Stimulated activated CD4-positive, alpha-beta T cell treated with anti-CD3 and anti-CD28 coated beads, Interleukin-4, amount 100 ng/mL, for 4 hours (primary cell): Measurements from ENCODE around the gene CEPT1.

Source experiments
- DNase-seq, 2 experiments: peaks; one replicate each; pipeline ENCODE4 v3.0.0-alpha.2; 2020

CEPT1 gene

DNA sequence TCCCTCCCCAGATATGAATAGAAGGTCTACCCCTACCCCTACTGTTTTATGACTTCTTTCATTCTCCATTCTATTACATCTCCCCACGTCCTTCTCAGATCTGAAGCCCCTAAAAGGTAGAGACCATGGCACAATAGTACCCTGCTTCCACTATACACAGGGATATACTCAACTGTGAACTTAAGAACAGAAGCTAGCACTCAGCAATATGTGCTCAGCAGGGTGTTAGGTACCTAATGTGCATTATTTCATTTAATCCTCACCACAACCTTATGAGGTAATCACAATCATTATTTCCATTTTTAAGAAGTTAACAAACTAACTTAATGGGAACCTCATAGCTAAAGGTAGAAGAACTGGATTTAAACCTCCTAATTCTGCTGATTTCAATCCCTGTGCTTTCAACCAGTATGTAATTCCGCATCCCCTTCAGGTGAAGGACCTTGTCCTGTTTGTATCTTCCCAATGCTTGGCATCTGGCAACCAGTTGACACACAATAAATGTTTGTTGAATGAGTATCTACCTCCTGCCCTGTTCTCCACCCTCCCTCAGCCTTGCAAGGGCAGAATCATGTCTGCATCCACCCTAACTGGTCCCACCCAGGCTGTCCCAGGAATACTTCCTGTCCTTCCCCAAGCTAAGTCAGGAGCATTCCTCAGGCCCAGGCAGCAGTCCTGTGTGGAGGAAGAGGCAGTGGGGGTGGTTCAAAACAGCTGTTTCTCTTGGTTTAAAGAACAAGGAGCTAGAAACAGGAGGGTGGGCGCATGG is 53.9 kb downstream of the CEPT1 start:
- no peak for DNase-seq

DNA sequence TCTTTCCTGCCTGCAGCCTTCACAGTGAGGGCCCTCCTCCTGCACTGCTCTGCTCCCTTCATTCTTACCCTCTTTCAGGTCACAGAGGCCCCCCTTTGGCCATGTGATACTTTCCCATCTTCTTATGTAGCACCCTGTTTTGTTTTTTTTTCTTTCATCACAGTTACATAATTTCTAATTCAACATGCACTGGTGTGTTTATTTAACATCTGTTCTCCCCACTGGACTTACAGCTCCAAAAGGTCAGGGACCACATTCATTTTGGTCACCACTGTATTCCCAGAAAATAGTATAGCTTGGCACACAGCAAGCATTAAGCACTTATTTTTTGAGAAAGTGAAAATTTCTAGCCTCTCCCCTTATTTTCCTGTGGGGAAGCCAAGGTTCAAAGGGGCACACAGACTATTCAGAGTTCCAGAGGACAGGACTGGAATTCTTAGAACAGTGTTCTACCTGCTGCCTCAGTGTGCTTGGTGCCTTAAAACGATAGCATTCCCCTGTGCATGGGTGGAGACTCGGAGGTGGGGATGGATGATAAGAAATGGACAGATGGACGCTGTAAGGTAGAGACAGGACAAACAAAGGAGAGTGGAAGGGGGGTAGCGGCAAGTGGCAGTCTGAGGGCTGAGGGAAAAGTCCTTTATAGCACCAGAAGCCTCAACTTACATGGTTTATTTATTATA is 55.1 kb downstream of the CEPT1 start:
- DNase-seq: no peak

DNA sequence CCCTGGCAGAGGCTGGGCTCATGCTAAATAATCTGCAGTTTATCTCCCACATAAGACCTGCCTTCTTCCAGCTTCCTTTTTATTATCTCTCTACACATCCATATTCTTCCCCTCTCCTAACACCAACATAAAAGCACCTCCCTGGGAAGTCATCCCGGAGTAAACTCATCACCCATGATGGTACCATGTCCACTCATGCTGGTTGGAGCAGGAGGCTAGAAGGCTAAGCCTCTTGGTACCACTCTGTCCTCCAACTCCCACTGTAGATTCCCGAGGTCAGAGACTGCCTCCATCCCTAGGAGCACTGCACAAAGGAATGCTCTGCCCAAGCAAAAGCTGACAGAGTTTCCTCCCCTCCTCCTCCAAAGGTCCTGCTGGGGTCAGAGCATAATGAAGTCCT is 56.2 kb downstream of the CEPT1 start:
- no peak for DNase-seq

DNA sequence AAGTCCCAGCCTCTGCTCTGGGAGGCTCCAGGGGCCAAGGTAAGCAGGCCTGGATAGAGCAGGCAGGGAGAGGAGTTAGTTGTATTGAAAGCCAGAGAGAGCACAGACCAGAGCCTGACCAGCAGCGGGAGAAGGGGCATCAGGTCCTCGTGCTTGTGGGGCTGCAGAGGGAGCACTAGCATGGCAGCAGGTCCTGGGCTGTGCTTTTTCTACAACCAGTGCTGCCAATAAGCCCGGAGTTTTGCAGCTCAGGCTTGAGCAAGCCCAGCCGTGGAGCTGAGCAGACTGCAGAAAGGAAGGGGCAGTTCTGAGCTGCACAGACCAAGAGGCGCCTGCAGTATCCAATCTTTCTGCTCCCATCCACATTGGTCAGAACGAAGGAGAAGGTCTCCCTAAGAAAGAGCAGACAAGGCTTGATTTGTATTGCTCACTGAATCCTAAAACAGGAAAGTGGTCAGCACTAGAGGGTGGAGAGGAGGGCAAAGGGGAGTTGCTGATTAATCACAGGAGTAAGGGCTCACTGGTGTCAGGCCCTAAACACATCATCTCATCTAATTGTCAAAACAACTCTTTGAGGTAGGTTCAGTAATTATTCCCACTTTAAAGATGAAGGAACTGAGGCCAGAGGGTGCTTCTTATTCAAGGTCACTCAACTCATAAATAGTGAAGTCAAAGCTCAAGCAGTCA is 57.7 kb downstream of the CEPT1 start:
- DNase-seq: peak; percentile 58 to 70

DNA sequence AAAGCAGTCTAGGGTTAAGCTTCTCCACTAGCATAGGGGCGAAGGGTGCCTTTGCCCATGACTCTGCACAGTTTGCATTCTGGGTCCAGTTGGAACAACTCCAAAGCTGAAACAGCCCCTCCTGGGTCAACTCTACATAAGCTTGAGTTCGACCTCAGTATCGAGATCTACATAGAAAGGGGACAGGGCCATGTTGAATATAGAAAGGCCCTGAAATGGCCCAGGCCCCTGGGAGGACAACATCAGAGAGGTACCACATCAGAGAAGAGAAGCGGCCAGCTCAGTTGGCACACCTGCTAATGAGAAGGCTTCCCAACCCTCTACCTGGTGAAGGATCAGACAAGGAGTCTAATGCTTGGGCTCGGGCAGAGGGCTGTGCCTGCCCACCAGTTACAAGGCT is 58.8 kb downstream of the CEPT1 start:
- DNase-seq: no peak

DNA sequence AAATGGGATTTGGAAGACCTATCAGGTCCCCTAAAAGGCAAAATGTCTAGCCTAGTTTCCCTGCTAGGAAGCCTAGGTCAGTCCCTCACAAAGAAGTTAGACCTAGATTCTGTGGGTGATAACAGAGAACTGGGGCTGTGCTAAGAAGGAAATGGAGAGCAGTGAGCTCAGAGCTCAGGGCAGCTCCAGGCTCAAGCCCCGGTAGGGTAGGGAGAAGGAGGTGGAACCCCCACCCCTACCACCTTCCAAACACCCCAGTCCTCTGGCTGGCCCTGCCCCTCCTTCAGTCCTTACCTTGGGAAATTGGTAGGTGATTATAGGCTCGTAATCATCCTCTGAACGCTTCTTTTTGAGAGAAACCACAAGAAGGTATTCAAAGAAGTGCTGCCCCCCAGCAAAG is 59.3 kb downstream of the CEPT1 start:
- no peak for DNase-seq

DNA sequence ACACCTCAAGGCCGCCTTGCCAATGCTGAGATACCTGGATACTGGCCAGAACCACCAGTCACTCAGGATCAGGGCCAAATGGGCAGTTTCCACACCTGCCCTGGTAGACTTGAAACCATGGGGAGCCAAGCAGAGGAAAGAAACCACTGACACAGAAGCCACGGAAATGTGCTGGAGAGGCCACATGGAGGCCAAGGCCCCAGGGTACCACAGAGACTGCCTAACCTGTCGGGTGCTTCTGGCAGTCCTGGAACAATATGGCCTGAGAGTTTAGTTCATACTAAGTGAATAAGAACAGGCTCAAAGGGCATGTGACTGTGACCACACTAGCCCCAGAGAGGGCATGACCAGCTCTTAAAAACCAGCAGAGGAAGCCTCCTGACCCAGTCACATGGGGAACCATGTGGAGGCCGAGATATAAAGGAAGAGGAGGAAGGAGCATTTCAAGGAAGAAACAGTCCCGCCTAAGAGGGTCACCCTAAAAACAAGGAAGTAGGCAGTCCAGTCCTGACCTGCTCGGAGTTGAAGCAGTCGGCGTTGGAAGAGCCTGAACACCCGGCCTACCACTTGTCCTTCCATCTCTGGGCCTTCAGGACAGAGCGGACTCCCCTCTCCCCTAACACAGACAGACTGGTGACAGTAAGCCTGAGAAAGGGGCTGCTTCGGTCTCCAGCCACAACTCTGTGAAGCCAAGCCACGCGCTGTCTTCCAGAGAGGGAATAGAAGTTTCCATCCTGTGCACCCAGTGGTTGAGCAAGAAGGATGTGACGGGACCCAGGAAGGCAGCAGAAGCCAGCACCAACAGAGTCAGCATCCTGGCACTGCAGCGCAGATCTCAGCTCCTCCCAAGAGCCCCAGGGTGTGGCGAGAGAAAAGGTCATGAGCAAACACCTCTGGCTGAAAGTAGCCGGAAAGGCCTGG is 60.1 kb downstream of the CEPT1 start, which contains the start of gene DENND2D:
Gene DENND2D (minus strand): TSS at position 766 of the 921 bp plus-strand sequence. CDS start 187 bp downstream, at position 579.
- DNase-seq: peak; percentile 57 to 64

DNA sequence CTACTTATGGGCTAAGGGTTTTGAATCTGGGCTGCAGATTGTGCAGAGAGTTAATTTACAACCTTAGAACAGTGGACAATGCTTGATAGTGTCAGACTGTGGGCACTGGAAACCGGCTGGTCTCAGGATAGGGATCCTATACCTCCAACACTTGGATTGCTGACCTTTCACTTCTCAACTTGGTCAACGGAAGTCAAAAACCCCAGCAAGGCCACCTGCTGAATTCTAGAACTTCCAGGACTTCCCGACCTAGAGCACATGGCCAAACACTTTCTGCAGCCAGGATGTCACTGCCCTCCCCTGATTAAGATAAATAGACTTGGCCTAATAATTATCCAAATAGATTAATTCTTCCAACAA is 60.8 kb downstream of the CEPT1 start:
- DNase-seq: no peak

DNA sequence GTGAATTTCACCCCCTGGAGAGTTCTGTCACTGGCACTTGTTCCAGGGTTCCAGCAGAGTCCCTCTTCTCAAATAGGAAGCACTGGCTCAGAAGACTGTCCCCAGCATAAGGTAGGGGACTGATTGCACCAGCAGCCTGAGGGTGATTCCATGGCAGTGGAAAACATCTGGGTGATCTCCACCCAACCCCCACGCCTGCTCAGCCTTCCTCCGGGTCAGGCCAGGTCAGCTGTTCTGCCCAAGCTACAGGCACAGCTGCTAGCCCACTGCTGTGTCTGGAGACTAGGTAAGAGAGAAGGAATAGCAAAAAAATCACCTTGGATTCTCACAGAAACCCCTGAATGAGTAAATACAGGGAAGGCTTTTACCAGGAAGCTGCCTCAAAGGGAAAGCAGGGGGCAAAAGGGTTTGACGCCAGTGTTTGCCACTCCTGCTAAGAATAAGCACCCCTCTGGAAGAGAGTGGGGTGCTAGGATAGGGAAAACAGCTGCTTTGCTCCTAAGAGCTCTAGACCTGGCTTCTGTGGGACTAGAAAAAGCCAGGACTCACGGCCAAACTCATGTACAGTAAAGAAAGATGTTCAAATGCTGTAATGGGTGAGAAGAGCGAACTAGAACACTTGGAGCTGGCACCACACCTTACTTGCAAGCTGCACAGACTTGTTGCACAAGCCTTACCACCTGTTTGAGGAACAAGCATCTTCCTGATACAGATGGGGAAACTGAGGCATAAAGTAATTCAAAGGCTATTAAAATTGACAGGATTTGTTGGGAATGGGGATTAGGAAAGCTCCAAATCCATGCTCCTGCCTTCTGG is 61.5 kb downstream of the CEPT1 start:
- no peak for DNase-seq

DNA sequence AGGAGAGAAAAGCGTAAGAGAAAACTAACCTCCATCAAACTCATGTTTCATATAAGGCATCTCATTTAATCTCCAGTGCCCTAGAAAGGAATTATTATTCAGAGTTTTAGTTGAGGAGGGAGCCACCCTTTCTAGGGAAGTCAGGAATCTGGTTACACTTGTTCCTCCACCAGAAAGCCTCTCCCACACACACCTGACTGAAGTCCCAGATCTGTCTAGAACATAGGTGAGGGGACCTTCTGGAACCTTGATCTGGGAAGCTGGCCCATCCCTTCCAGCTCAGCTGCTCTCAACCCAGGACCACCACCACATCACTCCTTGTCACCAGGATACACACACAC is 62.3 kb downstream of the CEPT1 start:
- no peak for DNase-seq

DNA sequence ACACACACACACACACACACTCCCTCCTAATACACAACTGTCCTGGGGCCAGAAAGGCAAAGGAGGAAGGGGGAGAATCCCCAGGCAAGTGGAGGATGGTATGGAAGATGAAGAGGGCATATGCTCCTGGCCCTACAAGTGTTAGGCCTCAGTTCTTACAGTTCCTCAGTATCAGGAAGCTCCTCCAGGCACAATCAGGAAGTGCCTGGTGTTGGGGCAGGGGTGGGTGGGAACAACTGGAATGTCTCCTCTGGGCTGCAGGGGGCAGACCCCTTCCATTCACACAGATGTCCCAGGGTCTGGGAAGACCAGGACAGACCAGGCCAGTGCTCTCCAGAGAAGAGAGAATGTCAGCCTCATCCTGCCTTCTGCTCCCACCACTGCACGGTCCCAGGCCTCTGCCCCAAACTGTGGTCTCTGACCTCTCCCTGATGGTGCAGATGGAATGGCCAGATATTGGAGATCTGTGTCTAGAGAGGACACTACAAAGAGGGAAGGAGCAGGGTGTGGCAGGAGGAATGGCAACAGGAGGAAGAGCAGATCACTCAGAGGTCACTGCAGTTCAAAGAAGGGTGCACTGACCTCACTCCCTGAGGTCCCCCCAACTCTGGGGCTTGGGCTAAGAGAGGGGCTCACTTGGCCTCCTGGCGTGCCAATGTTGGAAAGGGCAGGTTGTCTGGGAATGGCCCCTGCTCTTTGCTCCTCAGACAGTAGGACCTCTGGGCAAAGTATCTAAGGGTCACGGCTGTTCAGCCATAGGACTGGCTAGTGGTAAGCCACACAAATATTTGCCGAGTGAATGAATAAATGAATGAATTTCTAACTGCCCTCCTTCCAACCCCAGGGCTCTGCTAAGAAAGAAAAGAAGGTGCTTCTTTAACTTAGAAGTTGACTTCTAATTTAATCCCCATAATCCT is 62.9 kb downstream of the CEPT1 start:
- no peak for DNase-seq

DNA sequence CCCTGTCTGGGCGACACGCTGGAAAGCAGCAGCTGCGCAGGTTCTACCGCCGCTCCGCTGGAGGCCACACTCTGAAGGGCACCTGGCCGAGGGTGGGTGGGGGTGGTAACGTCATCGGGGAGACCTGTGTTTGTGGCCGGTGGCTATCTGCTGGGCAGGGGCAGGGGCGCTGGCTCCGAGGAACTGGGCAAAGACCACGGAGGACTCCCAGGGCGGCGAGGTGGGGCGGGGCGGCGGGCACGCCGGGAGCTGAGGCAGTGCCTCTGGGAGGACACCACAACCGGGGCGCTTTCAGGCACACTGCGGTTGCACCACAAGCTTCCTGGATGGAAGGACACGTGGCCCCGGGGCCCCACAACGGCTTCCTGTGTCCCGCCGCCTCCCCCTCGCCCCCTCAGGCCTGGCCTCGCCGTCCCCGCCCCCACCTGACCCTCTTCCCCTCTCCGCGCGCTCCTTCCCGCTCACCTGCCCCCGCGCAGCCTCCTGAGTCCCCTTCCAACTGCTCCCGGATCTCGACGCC is 63.7 kb downstream of the CEPT1 start:
- peak; percentile 77 to 82 for DNase-seq

DNA sequence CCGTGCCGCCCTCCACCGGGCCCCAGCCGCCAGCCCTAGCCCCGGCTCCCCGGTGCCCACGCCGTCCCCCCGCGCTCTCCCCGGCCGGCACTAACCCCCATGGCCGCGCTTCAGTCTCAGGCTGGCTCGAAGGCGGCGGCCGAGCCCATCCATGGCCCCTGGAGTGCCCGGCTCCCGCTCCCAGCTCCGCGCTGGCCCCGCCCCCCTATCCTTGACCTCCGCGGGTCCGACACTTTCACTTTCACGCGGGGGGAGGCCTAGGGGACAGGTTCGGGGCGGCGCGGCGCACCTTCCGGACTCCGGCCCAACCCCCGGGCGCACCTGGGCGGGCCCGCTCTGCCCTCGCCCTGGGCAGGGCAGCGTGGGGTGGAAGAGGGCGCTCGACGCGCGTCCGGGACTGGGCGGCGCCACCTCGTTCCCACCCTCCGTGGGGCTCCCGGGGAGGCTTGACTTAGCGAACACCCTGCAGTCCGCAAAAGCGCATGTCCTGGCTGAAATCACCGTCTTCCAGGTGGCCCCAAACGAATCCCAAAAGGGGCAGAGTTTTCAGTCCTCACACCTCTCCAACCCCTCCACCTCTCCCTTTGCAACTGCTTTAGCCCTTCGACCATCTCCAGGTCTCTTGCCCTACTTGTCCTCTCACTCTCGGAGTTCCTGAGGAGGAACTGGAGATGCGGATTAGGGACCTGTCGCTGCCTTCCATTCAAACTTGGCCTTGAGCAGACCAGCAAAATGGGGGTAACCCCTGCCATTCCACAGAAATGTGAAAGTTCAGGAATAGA is 64.4 kb downstream of the CEPT1 start:
- peak; percentile 65 to 72 for DNase-seq

DNA sequence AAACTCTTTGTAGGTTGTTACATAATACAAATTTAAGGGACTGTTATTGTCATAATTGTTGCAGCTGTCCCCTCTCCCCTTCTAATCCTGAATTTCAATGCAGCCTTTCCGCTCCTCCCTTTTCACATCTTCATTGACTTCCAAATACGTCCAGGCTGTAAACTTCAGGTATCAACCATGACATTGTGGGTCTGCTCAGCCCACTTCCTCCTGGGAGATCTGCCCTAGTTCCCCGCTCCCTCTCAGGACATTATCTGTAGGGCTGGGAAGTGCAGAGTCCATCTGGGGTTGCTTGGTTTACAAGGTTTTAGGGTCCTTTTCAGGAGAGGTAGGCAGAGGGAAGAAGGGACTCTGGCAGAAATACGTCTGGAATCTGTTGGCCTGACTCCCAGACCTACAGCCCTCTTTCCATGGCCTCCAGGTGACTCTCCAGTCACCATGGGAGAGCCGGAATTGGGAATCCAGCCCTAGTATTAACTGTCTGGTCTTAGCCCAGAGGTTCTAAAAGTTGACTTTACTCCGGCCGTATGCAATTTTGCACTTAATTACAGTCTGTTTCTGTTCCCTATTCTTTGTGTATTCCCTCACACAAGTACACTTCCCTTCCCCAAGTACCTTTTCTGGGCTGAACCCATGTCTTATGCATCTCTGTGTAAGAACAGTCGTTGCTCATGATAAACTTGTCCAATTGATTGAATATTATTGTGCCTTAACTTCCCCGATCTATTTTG is 65.1 kb downstream of the CEPT1 start:
- DNase-seq: no peak

DNA sequence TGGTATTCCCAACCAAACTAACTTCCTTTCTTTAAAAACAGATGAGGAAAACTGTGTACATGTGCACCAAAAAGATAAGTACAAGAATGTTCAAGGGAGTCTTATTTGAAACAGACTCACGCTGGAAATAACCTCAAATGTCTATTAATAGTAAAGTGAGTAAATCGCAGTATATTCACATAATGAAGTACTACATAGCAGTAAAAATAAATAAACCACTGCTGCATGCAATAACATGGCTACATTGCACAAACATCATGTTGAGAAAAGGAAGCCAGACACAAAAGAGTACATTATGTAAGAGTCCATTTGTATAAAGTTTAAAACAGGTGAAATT is 65.7 kb downstream of the CEPT1 start:
- DNase-seq: no peak

DNA sequence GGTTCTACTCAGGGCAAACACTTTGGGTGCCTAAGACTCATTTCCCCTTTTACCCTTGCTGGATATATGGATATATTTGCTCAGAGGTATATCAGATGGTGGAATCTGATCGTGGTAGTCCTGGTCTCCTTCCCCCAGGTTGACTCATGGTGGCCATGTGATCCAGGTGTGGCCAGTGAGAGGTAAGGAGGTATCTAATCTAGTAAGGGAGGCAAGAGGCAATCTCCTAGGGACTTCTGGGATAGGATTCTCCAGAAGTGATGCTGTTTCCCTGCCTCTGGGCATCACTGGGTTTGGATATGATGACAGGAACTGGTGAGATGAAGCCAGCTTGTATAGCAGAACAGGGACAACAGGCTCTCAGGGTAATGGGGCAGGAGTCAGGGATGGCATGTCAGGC is 68.9 kb downstream of the CEPT1 start:
- DNase-seq: no peak

DNA sequence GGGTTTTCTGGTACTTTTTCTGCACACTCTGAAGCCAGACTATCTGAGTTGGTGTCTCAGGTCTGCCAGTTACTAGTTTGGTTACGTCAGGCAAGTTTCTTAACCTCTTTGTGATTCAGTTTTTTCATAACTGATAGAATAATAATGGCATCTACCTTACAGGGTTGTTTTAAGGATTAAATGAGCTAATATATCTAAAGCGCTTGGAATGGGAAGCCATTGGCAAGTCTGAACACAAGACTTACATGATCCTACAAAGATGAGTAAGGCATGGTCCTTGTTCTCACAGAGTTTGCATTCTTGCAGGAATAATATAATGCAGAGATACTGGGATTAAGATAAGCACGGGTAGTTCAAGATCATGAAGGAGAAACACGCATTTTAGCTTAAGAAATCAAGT is 69.6 kb downstream of the CEPT1 start:
- no peak for DNase-seq

DNA sequence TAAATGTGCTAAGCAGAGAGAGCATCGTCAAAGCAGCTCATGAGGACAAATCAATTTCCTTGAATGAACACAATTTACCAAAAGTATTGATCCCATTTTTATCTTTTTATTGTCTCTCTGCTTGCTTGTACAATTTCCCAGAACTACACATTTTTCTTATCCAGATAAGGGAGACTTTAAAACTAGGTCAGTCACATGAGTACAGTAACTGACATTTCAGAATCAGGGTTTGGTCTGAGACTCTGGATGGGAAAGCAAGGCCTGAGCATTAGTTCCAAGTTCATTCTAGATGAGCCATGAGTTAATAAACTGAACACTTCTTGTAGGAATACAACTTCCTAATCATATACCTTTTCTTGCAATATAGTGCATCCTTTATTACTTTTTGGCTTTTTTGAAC is 71.9 kb downstream of the CEPT1 start:
- no peak for DNase-seq

DNA sequence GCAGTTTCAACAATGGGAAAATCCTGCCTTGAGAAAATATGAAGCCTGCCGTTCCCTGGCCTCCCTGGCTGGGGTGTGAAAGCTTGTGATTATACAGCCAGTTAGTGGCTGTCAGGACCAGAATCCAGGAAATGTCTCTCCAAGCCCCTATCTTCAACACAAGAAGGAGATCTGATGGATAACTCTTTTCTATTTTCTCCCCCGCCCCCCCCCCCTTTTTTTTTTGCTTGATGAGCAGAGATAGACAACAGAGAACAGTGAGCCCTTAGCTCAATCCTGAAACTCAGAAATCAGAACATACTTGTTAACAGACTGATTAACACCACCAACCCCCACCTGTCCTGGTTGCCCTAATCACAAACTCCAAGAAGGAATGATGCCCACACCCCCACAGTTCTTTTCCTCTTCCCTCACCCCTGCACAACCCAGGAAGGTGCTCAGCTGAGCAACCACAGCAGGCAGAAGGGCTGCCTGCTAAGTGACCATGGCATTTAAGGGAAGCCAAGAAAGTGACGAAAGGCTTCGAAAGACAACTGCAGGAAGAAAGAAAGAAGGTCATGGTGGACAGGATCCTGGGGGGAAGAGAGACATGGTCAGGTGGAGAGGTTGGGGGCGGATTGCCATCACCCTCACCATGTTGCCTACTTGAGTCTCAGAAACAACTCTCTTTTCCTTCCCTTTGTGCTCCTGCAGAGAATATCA is 72.8 kb downstream of the CEPT1 start:
- DNase-seq: no peak
